ENCODE measurements around the gene SDC3.

GRCh38 chr1:30839827-30840359 is 68.7 kb downstream of the SDC3 start:
- TF ChIP-seq RAD21 (IDR thresholded peaks at IDR 0.05; ENCODE audit: low read depth) (no peak), CREB1 (IDR thresholded peaks at IDR 0.05; ENCODE audit: low read depth) (no peak), NFIC (IDR thresholded peaks at IDR 0.05) (no peak), CEBPB (IDR thresholded peaks at IDR 0.05) (no peak)

All from Ishikawa (cell line).